ENCODE measurements around the gene PPOX.
A peak's percentile ranks its signal among the peaks of the same experiment; 100 is the strongest.

PPOX gene

DNA sequence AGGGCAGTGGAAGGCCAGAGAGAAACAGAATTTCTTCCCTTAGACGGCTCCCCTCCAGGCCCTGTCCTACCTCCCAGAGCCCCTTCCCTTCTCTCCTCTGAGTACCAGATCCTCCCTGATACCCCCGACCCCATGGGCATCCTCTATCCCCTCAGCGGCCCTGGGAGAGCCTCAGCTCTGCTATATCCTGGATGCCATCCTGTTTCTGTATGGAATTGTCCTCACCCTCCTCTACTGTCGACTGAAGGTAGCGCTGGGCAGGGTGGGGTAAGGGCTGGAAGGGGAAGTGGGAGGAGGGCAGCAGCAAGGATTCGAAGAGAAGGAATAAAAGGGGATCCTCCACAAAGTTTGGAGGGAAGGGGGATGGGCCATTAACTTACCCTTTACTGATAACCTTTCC lies 51.6 kb downstream of the PPOX start:
- Histone ChIP-seq H3K23ac (ENCODE audit: low read length in 2 of 2) (no peak overlapping the region), H2AK5ac (ENCODE audit: low read length, severe bottlenecking) (no peak overlapping the region)
- 60% methylated on average over 1 of the region's 6 CpGs for WGBS

DNA sequence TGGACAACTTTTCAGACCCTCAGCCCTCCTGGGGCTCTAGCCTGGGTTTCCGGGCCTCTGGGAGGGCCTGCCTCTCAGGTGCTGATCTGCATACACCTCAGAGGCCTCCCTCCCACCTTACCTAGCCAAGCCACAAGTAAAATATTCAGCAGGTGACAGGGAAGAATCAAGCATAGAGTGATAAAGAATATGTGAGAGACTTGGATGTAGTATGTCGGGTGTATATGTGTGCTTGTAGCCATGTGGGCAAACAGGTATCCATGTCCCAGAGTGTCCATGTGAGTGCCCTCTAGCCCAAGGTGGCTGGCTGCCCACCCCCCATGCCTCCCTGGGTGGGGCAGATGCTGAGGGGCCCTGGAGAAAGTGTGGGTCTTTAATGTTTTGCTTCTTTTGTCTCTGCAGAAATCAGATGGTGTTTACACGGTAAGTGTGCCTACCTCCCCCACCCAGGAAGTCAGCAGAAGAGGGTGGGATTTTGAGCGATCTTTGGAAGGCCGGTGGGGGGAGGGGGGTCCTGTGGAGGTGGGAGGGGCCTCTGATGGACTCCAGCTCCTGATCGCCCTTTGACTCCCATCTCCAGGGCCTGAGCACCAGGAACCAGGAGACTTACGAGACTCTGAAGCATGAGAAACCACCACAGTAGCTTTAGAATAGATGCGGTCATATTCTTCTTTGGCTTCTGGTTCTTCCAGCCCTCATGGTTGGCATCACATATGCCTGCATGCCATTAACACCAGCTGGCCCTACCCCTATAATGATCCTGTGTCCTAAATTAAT lies 52.3 kb downstream of the PPOX start:
- no peak overlapping the region for H3K14ac ChIP-seq (ENCODE audit: low read length in 2 of 2)
- peak overlapping the region; percentile 67 for H2BK120ac ChIP-seq (ENCODE audit: low read depth, low read length)
- H3K18ac ChIP-seq (ENCODE audit: low read depth in 1 of 2, low read length in 2 of 2): peak overlapping the region in 1 of 2 experiments; percentile 7
- H3K27ac ChIP-seq (ENCODE audit: low read length, poor library complexity, severe bottlenecking): no peak overlapping the region
- H2AK5ac ChIP-seq (ENCODE audit: low read length, severe bottlenecking): no peak overlapping the region
- no peak overlapping the region for H4K8ac ChIP-seq (ENCODE audit: low read length)
- DNase-seq: no peak
- H3K9ac ChIP-seq (ENCODE audit: low read length): no peak overlapping the region
- H3K9me3 ChIP-seq (ENCODE audit: control insufficient read depth, low read length): no peaks in the 10 kb centered on the region
- H3K4ac ChIP-seq (ENCODE audit: low read depth in 1 of 2, low read length in 2 of 2): peak overlapping the region in 1 of 2 experiments; percentile 76
- H2BK5ac ChIP-seq (ENCODE audit: low read depth, low read length, poor library complexity, severe bottlenecking): no peak overlapping the region
- peak overlapping the region in 1 of 2 experiments; percentile 28 for H2BK12ac ChIP-seq (ENCODE audit: low read length in 2 of 2)
- H3K27me3 ChIP-seq (ENCODE audit: control insufficient read depth in 1 of 2, insufficient read depth in 1 of 2, low read length in 2 of 2): peaks cover 0 to 6% of the 10 kb centered on the region in 2 experiments
- no peaks in the 10 kb centered on the region for H3K79me1 ChIP-seq (replicated peaks; ENCODE audit: low read length, poor library complexity, severe bottlenecking)
- no peak overlapping the region for H3K4me2 ChIP-seq (ENCODE audit: low read length, poor library complexity, severe bottlenecking)
- no peak overlapping the region for H2AFZ ChIP-seq (ENCODE audit: low read depth, low read length)
- peaks cover 3% of the 10 kb centered on the region for H3K4me1 ChIP-seq (ENCODE audit: control insufficient read depth, insufficient read depth, low read depth, low read length)
- no peak overlapping the region for H2BK15ac ChIP-seq (ENCODE audit: low read depth, poor library complexity, severe bottlenecking)
- H3K36me3 ChIP-seq (ENCODE audit: control insufficient read depth in 1 of 2, insufficient read depth in 2 of 2, low read depth in 1 of 2, low read length in 2 of 2): peaks cover 17 to 21% of the 10 kb centered on the region in 2 experiments
- H3K23ac ChIP-seq (ENCODE audit: low read length in 2 of 2): peak overlapping the region in 1 of 2 experiments; percentile 83
- no peak overlapping the region for H3K4me3 ChIP-seq (ENCODE audit: insufficient read depth in 1 of 2, low read depth in 1 of 2, low read length in 2 of 2)
- 78% methylated on average over 8 of the region's 8 CpGs for whole genome bisulfite sequencing
- peak overlapping the region; percentile 47 for H4K91ac ChIP-seq (ENCODE audit: low read length)

More for the DNA sequence above, 51.6 kb downstream of the PPOX start:
- Histone ChIP-seq H3K4me2 (ENCODE audit: low read length, poor library complexity, severe bottlenecking) (no peak overlapping the region), H3K18ac (ENCODE audit: low read depth in 1 of 2, low read length in 2 of 2) (peak overlapping the region; percentile 73 to 80), H3K4me1 (ENCODE audit: control insufficient read depth, insufficient read depth, low read depth, low read length) (peaks cover 3% of the 10 kb centered on the region), H2BK120ac (ENCODE audit: low read depth, low read length) (peak overlapping the region; percentile 67), H4K8ac (ENCODE audit: low read length) (peak overlapping the region; percentile 24), H2BK5ac (ENCODE audit: low read depth, low read length, poor library complexity, severe bottlenecking) (no peak overlapping the region), H4K91ac (ENCODE audit: low read length) (peak overlapping the region; percentile 43), H3K9ac (ENCODE audit: low read length) (peak overlapping the region; percentile 79), H3K4ac (ENCODE audit: low read depth in 1 of 2, low read length in 2 of 2) (peak overlapping the region; percentile 18 to 24), H3K36me3 (ENCODE audit: control insufficient read depth in 1 of 2, insufficient read depth in 2 of 2, low read depth in 1 of 2, low read length in 2 of 2) (peaks cover 24 to 26% of the 10 kb centered on the region in 2 experiments), H3K9me3 (ENCODE audit: control insufficient read depth, low read length) (no peaks in the 10 kb centered on the region), H3K79me1 (replicated peaks; ENCODE audit: low read length, poor library complexity, severe bottlenecking) (no peaks in the 10 kb centered on the region), H3K14ac (ENCODE audit: low read length in 2 of 2) (no peak overlapping the region), H2BK12ac (ENCODE audit: low read length in 2 of 2) (peak overlapping the region; percentile 29 to 61), H2BK15ac (ENCODE audit: low read depth, poor library complexity, severe bottlenecking) (peak overlapping the region; percentile 97), H3K27ac (ENCODE audit: low read length, poor library complexity, severe bottlenecking) (no peak overlapping the region), H3K27me3 (ENCODE audit: control insufficient read depth in 1 of 2, insufficient read depth in 1 of 2, low read length in 2 of 2) (peaks cover 0 to 6% of the 10 kb centered on the region in 2 experiments), H3K4me3 (ENCODE audit: insufficient read depth in 1 of 2, low read depth in 1 of 2, low read length in 2 of 2) (no peak overlapping the region), H2AFZ (ENCODE audit: low read depth, low read length) (peak overlapping the region; percentile 10)
- DNase-seq: no peak

GRCh38 chr1:161219078-161219892 lies 53.1 kb downstream of the PPOX start:
- no peak overlapping the region for H3K23ac ChIP-seq (ENCODE audit: low read length in 2 of 2)
- no peak overlapping the region for H3K27ac ChIP-seq (ENCODE audit: low read length, poor library complexity, severe bottlenecking)
- H3K79me1 ChIP-seq (replicated peaks; ENCODE audit: low read length, poor library complexity, severe bottlenecking): no peaks in the 10 kb centered on the region
- H2BK120ac ChIP-seq (ENCODE audit: low read depth, low read length): no peak overlapping the region
- H2AK5ac ChIP-seq (ENCODE audit: low read length, severe bottlenecking): no peak overlapping the region
- H2BK15ac ChIP-seq (ENCODE audit: low read depth, poor library complexity, severe bottlenecking): no peak overlapping the region
- WGBS: 93% methylated on average over 5 of the region's 5 CpGs
- H3K9ac ChIP-seq (ENCODE audit: low read length): no peak overlapping the region
- no peak overlapping the region for H3K14ac ChIP-seq (ENCODE audit: low read length in 2 of 2)
- H3K36me3 ChIP-seq (ENCODE audit: control insufficient read depth in 1 of 2, insufficient read depth in 2 of 2, low read depth in 1 of 2, low read length in 2 of 2): peaks cover 9 to 14% of the 10 kb centered on the region in 2 experiments
- no peak overlapping the region for H4K91ac ChIP-seq (ENCODE audit: low read length)
- no peak overlapping the region for H2BK5ac ChIP-seq (ENCODE audit: low read depth, low read length, poor library complexity, severe bottlenecking)
- no peak overlapping the region for H4K8ac ChIP-seq (ENCODE audit: low read length)
- no peak overlapping the region for H2BK12ac ChIP-seq (ENCODE audit: low read length in 2 of 2)
- H3K9me3 ChIP-seq (ENCODE audit: control insufficient read depth, low read length): no peaks in the 10 kb centered on the region
- H2AFZ ChIP-seq (ENCODE audit: low read depth, low read length): no peak overlapping the region
- no peak for DNase-seq
- peaks cover 0 to 6% of the 10 kb centered on the region in 2 experiments for H3K27me3 ChIP-seq (ENCODE audit: control insufficient read depth in 1 of 2, insufficient read depth in 1 of 2, low read length in 2 of 2)
- no peak overlapping the region for H3K4me2 ChIP-seq (ENCODE audit: low read length, poor library complexity, severe bottlenecking)
- H3K4me1 ChIP-seq (ENCODE audit: control insufficient read depth, insufficient read depth, low read depth, low read length): peaks cover 3% of the 10 kb centered on the region
- H3K4ac ChIP-seq (ENCODE audit: low read depth in 1 of 2, low read length in 2 of 2): no peak overlapping the region
- no peak overlapping the region for H3K4me3 ChIP-seq (ENCODE audit: insufficient read depth in 1 of 2, low read depth in 1 of 2, low read length in 2 of 2)
- no peak overlapping the region for H3K18ac ChIP-seq (ENCODE audit: low read depth in 1 of 2, low read length in 2 of 2)

- Histone ChIP-seq H2BK120ac (ENCODE audit: low read depth, low read length) (no peak overlapping the region), H3K4me2 (ENCODE audit: low read length, poor library complexity, severe bottlenecking) (no peak overlapping the region), H2BK12ac (ENCODE audit: low read length in 2 of 2) (no peak overlapping the region), H3K18ac (ENCODE audit: low read depth in 1 of 2, low read length in 2 of 2) (no peak overlapping the region), H3K36me3 (ENCODE audit: control insufficient read depth in 1 of 2, insufficient read depth in 2 of 2, low read depth in 1 of 2, low read length in 2 of 2) (peaks cover 4 to 8% of the 10 kb centered on the region in 2 experiments), H3K23ac (ENCODE audit: low read length in 2 of 2) (no peak overlapping the region), H2AK5ac (ENCODE audit: low read length, severe bottlenecking) (no peak overlapping the region), H3K9me3 (ENCODE audit: control insufficient read depth, low read length) (no peaks in the 10 kb centered on the region), H4K8ac (ENCODE audit: low read length) (no peak overlapping the region), H3K27ac (ENCODE audit: low read length, poor library complexity, severe bottlenecking) (no peak overlapping the region), H3K79me1 (replicated peaks; ENCODE audit: low read length, poor library complexity, severe bottlenecking) (no peaks in the 10 kb centered on the region), H3K4me1 (ENCODE audit: control insufficient read depth, insufficient read depth, low read depth, low read length) (peaks cover 3% of the 10 kb centered on the region), H3K27me3 (ENCODE audit: control insufficient read depth in 1 of 2, insufficient read depth in 1 of 2, low read length in 2 of 2) (peaks cover 0 to 6% of the 10 kb centered on the region in 2 experiments), H3K4me3 (ENCODE audit: insufficient read depth in 1 of 2, low read depth in 1 of 2, low read length in 2 of 2) (no peak overlapping the region), H4K91ac (ENCODE audit: low read length) (no peak overlapping the region), H3K9ac (ENCODE audit: low read length) (no peak overlapping the region), H2BK5ac (ENCODE audit: low read depth, low read length, poor library complexity, severe bottlenecking) (no peak overlapping the region), H3K4ac (ENCODE audit: low read depth in 1 of 2, low read length in 2 of 2) (no peak overlapping the region), H2AFZ (ENCODE audit: low read depth, low read length) (no peak overlapping the region), H2BK15ac (ENCODE audit: low read depth, poor library complexity, severe bottlenecking) (no peak overlapping the region), H3K14ac (ENCODE audit: low read length in 2 of 2) (no peak overlapping the region)
- 89% methylated on average over 5 of the region's 5 CpGs for WGBS
- DNase-seq: no peak
These were observed 53.8 kb downstream of the PPOX start for GRCh38 chr1:161220002-161220401.
